IMR-90 (cell line): ENCODE measurements around the gene MOB2. TPM values are rescaled to one million over a fixed set of nuclear protein-coding genes. Genes with fewer than 3 reads are reported as not detected.

Source experiments
- ATAC-seq: fragments of 200-7000 bp; cut with Tn5 transposase; 2 replicates; pipeline ENCODE4 v1.9.1; 2020; ENCODE audit warnings: low read depth, mild to moderate bottlenecking, moderate library complexity
- BruUV-seq: library from RNA; stranded (reverse); fragments of 400-500 nt; replicated peaks from 2 replicates; lab custom pipeline; 2021; lab: Mats Ljungman, UMichigan
- CTCF ChIA-PET: fragments of 300-600 bp; formaldehyde crosslinking; extraction: SDS; loops from one replicate; lab custom pipeline; 2021; ENCODE audit warnings: antibody characterized with exemption; lab: Yijun Ruan, JAX
- POLR2A ChIA-PET: fragments of 300-600 bp; sonication (Branson Sonifier 250); formaldehyde crosslinking; loops from one replicate; lab custom pipeline; 2022; ENCODE audit warnings: antibody characterized with exemption; ENCODE audit not compliant: unreplicated experiment; lab: Charles Lee
- DNase-seq: peaks from one replicate; pipeline ENCODE4 v3.0.0; 2013
- H2AFZ ChIP-seq: replicated peaks from 2 replicates; pipeline ENCODE3; 2013; ENCODE audit warnings: low read length, mild to moderate bottlenecking; ENCODE audit not compliant: poor library complexity
- H2AK5ac ChIP-seq: 2 replicates; pipeline ENCODE4 v1.6.1; 2013; ENCODE audit warnings: low read depth, low read length, inconsistent platforms
- H2AK9ac ChIP-seq: replicated peaks from 2 replicates; pipeline ENCODE3; 2013; ENCODE audit warnings: mild to moderate bottlenecking, low read depth, low read length, moderate library complexity; ENCODE audit not compliant: poor library complexity
- H2BK120ac ChIP-seq: 2 replicates; pipeline ENCODE4 v1.6.1; 2013; ENCODE audit warnings: low read depth, low read length, inconsistent platforms
- H2BK15ac ChIP-seq: 3 replicates; pipeline ENCODE4 v1.6.1; 2013; ENCODE audit warnings: low read depth, low read length, inconsistent platforms
- H2BK20ac ChIP-seq: 2 replicates; pipeline ENCODE4 v1.6.1; 2013; ENCODE audit warnings: low read depth, mild to moderate bottlenecking, inconsistent platforms, low read length, moderate library complexity
- H2BK5ac ChIP-seq: 2 replicates; pipeline ENCODE4 v1.6.1; 2013; ENCODE audit warnings: mild to moderate bottlenecking, low read depth, low read length, inconsistent platforms; ENCODE audit not compliant: poor library complexity, severe bottlenecking
- H3K14ac ChIP-seq: replicated peaks from 2 replicates; pipeline ENCODE4 v1.6.1; 2013; ENCODE audit warnings: low read depth, low read length, inconsistent platforms
- H3K18ac ChIP-seq: 2 replicates; pipeline ENCODE4 v1.6.1; 2013; ENCODE audit warnings: low read depth, low read length, control low read depth
- H3K23ac ChIP-seq: 2 replicates; pipeline ENCODE4 v1.6.1; 2013; ENCODE audit warnings: low read depth, low read length, inconsistent platforms
- H3K27ac ChIP-seq: 2 replicates; pipeline ENCODE4 v1.5.1; 2013; ENCODE audit warnings: mild to moderate bottlenecking, control low read depth, low read length; ENCODE audit not compliant: insufficient read depth
- H3K27me3 ChIP-seq: 2 replicates; pipeline ENCODE4 v1.6.1; 2013; ENCODE audit warnings: low read length; ENCODE audit not compliant: control insufficient read depth, insufficient read depth
- H3K36me3 ChIP-seq: 2 replicates; pipeline ENCODE4 v1.6.1; 2013; ENCODE audit warnings: low read length, mixed read lengths; ENCODE audit not compliant: control insufficient read depth, insufficient read depth
- H3K4ac ChIP-seq: 2 replicates; pipeline ENCODE4 v1.6.1; 2013; ENCODE audit warnings: low read depth, low read length, inconsistent platforms
- H3K4me1 ChIP-seq: 2 replicates; pipeline ENCODE4 v1.6.1; 2013; ENCODE audit warnings: low read length, mixed read lengths; ENCODE audit not compliant: control insufficient read depth, insufficient read depth
- H3K4me2 ChIP-seq: 2 replicates; pipeline ENCODE4 v1.6.1; 2013; ENCODE audit warnings: low read depth, mild to moderate bottlenecking, control low read depth, low read length, moderate library complexity
- H3K4me3 ChIP-seq: 2 replicates; pipeline ENCODE4 v1.5.1; 2013; ENCODE audit warnings: low read depth, mild to moderate bottlenecking, control low read depth, low read length, moderate library complexity; ENCODE audit not compliant: insufficient read depth
- H3K56ac ChIP-seq: 2 replicates; pipeline ENCODE4 v1.6.1; 2013; ENCODE audit warnings: low read length, inconsistent platforms; ENCODE audit not compliant: insufficient read depth; ENCODE audit errors: extremely low read depth
- H3K79me1 ChIP-seq, 2 experiments: 2 replicates each; pipeline ENCODE4 v1.6.1; 2013; ENCODE audit warnings: low read length in 2 of 2, inconsistent platforms in 1 of 2, low read depth in 1 of 2
- H3K9ac ChIP-seq: 2 replicates; pipeline ENCODE4 v1.6.1; 2013; ENCODE audit warnings: low read depth, low read length, control low read depth
- H3K9me1 ChIP-seq: 2 replicates; pipeline ENCODE4 v1.6.1; 2013; ENCODE audit warnings: low read length, inconsistent platforms; ENCODE audit not compliant: insufficient read depth
- H3K9me3 ChIP-seq: 2 replicates; pipeline ENCODE4 v1.6.1; 2013; ENCODE audit warnings: low read length; ENCODE audit not compliant: control insufficient read depth, insufficient read depth
- H4K20me1 ChIP-seq: 2 replicates; pipeline ENCODE4 v1.6.1; 2013; ENCODE audit warnings: low read length, inconsistent platforms; ENCODE audit not compliant: insufficient read depth
- H4K5ac ChIP-seq: 2 replicates; pipeline ENCODE4 v1.6.1; 2013; ENCODE audit warnings: mild to moderate bottlenecking, low read depth, low read length, control low read depth
- H4K8ac ChIP-seq, 2 experiments: 2 replicates each; pipeline ENCODE4 v1.6.1; 2013; ENCODE audit warnings: low read depth in 2 of 2, low read length in 2 of 2, control low read depth in 1 of 2, inconsistent platforms in 1 of 2
- H4K91ac ChIP-seq: 2 replicates; pipeline ENCODE4 v1.6.1; 2013; ENCODE audit warnings: low read depth, low read length, inconsistent platforms; ENCODE audit not compliant: insufficient read depth
- BHLHE40 ChIP-seq: fragments of 150-350 bp; IDR thresholded peaks from 2 replicates; pipeline ENCODE4 v1.6.1; 2016; ENCODE audit warnings: mild to moderate bottlenecking, low read depth, low read length
- CEBPB ChIP-seq: IDR thresholded peaks from 2 replicates; pipeline ENCODE4 v1.6.1; 2012; ENCODE audit warnings: low read depth, low read length, improper control_type of control experiment
- CHD1 ChIP-seq: IDR thresholded peaks from 2 replicates; pipeline ENCODE4 v1.6.1; 2012; ENCODE audit warnings: low read depth, low read length, improper control_type of control experiment
- CTCF ChIP-seq: conservative IDR thresholded peaks from 2 replicates; pipeline ENCODE4 v1.5.1; 2012; ENCODE audit warnings: mild to moderate bottlenecking, low read depth, low read length, improper control_type of control experiment
- ELK1 ChIP-seq: fragments of 150-350 bp; IDR thresholded peaks from 2 replicates; pipeline ENCODE4 v1.6.1; 2016; ENCODE audit warnings: low read depth, mild to moderate bottlenecking, low read length, moderate library complexity, borderline replicate concordance
- FOS ChIP-seq: fragments of 150-350 bp; IDR thresholded peaks from 2 replicates; pipeline ENCODE4 v1.6.1; 2016; ENCODE audit warnings: low read depth, low read length
- MAFK ChIP-seq: IDR thresholded peaks from 2 replicates; pipeline ENCODE4 v1.6.1; 2012; ENCODE audit warnings: low read depth, low read length, improper control_type of control experiment
- MAZ ChIP-seq: IDR thresholded peaks from 2 replicates; pipeline ENCODE4 v1.6.1; 2012; ENCODE audit warnings: low read depth, mild to moderate bottlenecking, low read length, improper control_type of control experiment, moderate library complexity, borderline replicate concordance
- MXI1 ChIP-seq: IDR thresholded peaks from 2 replicates; pipeline ENCODE4 v1.6.1; 2012; ENCODE audit warnings: low read depth, mild to moderate bottlenecking, low read length, moderate library complexity, borderline replicate concordance
- NFE2L2 ChIP-seq: fragments of 150-350 bp; IDR thresholded peaks from 2 replicates; pipeline ENCODE4 v1.6.1; 2016; ENCODE audit warnings: low read depth, mild to moderate bottlenecking, low read length
- POLR2A ChIP-seq: IDR thresholded peaks from 2 replicates; pipeline ENCODE4 v1.6.1; 2012; ENCODE audit warnings: mild to moderate bottlenecking, low read depth, low read length
- RAD21 ChIP-seq: IDR thresholded peaks from 2 replicates; pipeline ENCODE4 v1.6.1; 2012; ENCODE audit warnings: low read length, improper control_type of control experiment
- RCOR1 ChIP-seq: IDR thresholded peaks from 2 replicates; pipeline ENCODE4 v1.6.1; 2012; ENCODE audit warnings: mild to moderate bottlenecking, low read length, improper control_type of control experiment; ENCODE audit not compliant: insufficient replicate concordance
- RFX5 ChIP-seq: IDR thresholded peaks from 2 replicates; pipeline ENCODE4 v1.8.0; 2012; ENCODE audit warnings: low read depth, mild to moderate bottlenecking, low read length, moderate library complexity
- SMC3 ChIP-seq: fragments of 150-350 bp; IDR thresholded peaks from 2 replicates; pipeline ENCODE4 v1.6.1; 2016; ENCODE audit warnings: low read depth, mild to moderate bottlenecking, antibody characterized with exemption, low read length, moderate library complexity
- WGBS, 2 experiments: methylation state at CpG; one replicate each; pipeline versions ENCODE4 v1.1.5 to v1.1.7; 2013; ENCODE audit warnings: missing lambda C conversion rate in 2 of 2; ENCODE audit not compliant: insufficient read length in 1 of 2; ENCODE audit errors: extremely low coverage in 2 of 2; 5-methylcytosine and 5-hydroxymethylcytosine counted together
- dilution Hi-C: fragments of 300-500 bp; cut with HindIII; formaldehyde crosslinking; loops from one replicate; pipeline ENCODE4 v1.14.3; 2018; ENCODE audit warnings: low sequenced_read_pairs; ENCODE audit not compliant: unreplicated experiment
- in situ Hi-C: fragments of 300-500 bp; cut with MboI; formaldehyde crosslinking; loops from 3 replicates; pipeline ENCODE4 v1.14.3; 2019; ENCODE audit warnings: low sequenced_read_pairs, inconsistent platforms, mixed read lengths
- intact Hi-C: fragments of 100-400 bp; cut with micrococcal nuclease; formaldehyde crosslinking; loops from 2 replicates; pipeline ENCODE4 v1.10.0; 2022
- polyA plus RNA-seq, 3 experiments: library from polyadenylated mRNA; depleted of rRNA; stranded (reverse); fragments of >200 nt; gene quantifications; 2 replicates each; pipeline ENCODE4 v1.2.3, GENCODE V29; 2012; ENCODE audit warnings: low replicate concordance in 1 of 3
- total RNA-seq: library from RNA; depleted of rRNA; stranded (reverse); fragments of >200 nt; gene quantifications from 2 replicates; pipeline ENCODE4 v1.2.3, GENCODE V29; 2012
- TF ChIP-seq, protein P1 (sequence below): fragments of 150-350 bp; IDR thresholded peaks from 2 replicates; pipeline ENCODE4 v1.6.1; 2017; ENCODE audit warnings: mild to moderate bottlenecking, antibody characterized with exemption, low read length, low read depth

The MOB2 gene
- total and polyA plus RNA-seq, 2 of the 4 experiments (the other 2 are of a cell fraction) = 23.7 to 36.2 TPM

DNA sequence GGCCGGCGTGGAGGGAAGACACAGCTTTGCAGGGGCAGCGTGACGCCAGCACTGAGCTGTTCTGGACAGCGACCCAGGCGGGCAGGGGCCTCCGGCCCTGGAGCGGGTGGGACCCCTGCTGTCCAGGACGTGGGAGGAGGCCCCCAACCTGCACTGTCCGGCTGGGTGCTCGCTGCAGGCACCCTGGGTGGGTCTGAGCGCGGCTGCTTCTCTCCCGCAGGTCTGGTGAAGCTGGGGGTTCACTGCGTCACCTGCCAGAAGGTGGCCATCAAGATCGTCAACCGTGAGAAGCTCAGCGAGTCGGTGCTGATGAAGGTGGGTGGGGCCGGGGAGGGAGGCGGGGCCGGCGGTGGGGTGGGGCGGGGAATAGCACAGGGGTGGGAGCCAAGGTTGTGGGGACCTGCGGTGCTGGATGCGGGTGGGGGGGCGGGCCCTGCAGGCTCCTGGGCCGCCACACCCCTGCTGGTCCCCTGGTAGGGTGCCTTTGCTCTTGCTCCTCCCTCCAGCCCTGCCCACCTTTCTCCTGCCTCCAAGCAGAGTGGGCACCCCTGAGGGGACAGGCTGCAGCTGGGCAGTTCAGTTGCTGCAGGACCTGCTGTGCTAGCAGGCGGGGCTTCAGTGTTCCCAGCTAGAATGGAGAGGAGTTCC lies 50.6 kb downstream of the MOB2 start:
- Histone ChIP-seq H2BK5ac (no peak overlapping the region), H2BK15ac (no peak overlapping the region), H3K23ac (no peak overlapping the region), H3K56ac (no peak overlapping the region), H2BK20ac (no peak overlapping the region), H3K4me3 (no peak overlapping the region), H3K79me1 (no peaks in the 10 kb centered on the region), H3K9ac (no peak overlapping the region), H3K4me1 (peaks cover 1% of the 10 kb centered on the region; the same call in 1 of the 2 replicates), H3K14ac (no peak overlapping the region), H2BK120ac (no peak overlapping the region), H2AFZ (no peak overlapping the region), H2AK9ac (no peak overlapping the region), H4K5ac (no peak overlapping the region), H3K27me3 (peaks cover 8% of the 10 kb centered on the region), H4K91ac (no peak overlapping the region), H3K18ac (no peak overlapping the region), H4K20me1 (no peaks in the 10 kb centered on the region), H3K4ac (no peak overlapping the region), H3K4me2 (no peak overlapping the region), H3K9me1 (no peaks in the 10 kb centered on the region), H3K9me3 (no peaks in the 10 kb centered on the region), H4K8ac (no peak overlapping the region), H2AK5ac (no peak overlapping the region), H3K36me3 (no peaks in the 10 kb centered on the region), H3K27ac (no peak overlapping the region)
- ChIA-PET CTCF (no interaction called here), POLR2A (no interaction called here)
- TF ChIP-seq CHD1 = no peak
- TF ChIP-seq RCOR1 = no peak
- TF ChIP-seq FOS = no peak
- no peak for TF ChIP-seq MAFK
- no peak for TF ChIP-seq CEBPB
- no peak for TF ChIP-seq ELK1
- TF ChIP-seq MXI1 = no peak
- TF ChIP-seq RAD21 = no peak
- no peak for TF ChIP-seq CTCF
- no peak for TF ChIP-seq SMC3
- no peak for TF ChIP-seq POLR2A
- TF ChIP-seq, protein P1, sequence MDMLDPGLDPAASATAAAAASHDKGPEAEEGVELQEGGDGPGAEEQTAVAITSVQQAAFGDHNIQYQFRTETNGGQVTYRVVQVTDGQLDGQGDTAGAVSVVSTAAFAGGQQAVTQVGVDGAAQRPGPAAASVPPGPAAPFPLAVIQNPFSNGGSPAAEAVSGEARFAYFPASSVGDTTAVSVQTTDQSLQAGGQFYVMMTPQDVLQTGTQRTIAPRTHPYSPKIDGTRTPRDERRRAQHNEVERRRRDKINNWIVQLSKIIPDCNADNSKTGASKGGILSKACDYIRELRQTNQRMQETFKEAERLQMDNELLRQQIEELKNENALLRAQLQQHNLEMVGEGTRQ = no peak
- no peak for TF ChIP-seq NFE2L2
- TF ChIP-seq BHLHE40 = no peak
- no peak for TF ChIP-seq MAZ
- no peak for TF ChIP-seq RFX5
- WGBS, 2 experiments = 3% methylated on average over 7 of the region's 29 CpGs; no CpG with 5 or more reads in 1 of the 2 experiments
- ATAC-seq (no peak), DNase-seq (no peak)
- dilution Hi-C loops (no loop called here), in situ Hi-C loops (no loop called here), intact Hi-C loops (no loop called here)
- no TSS peak for BruUV-seq
